Uterus (tissue), 2 donors: Measurements from ENCODE around the gene SOX10.

Experiments used
- POLR2A ChIP-seq, 2 donors: fragments of 450-650 bp; IDR thresholded peaks; one replicate each; pipeline ENCODE4 v1.6.1; 2016; ENCODE audit warnings: antibody characterized with exemption in 2 of 2, mild to moderate bottlenecking in 1 of 2, moderate library complexity in 1 of 2
- TF ChIP-seq, protein P1 (sequence below), 4 experiments: fragments of 200-600 bp in 2 of 4; fragments of 450-650 bp in 2 of 4; sonication (generic) in 2 of 4; IDR thresholded peaks; one replicate each; pipeline ENCODE4 v1.5.1; 2016 to 2019; ENCODE audit warnings: antibody characterized with exemption in 4 of 4, mild to moderate bottlenecking in 2 of 4, moderate library complexity in 1 of 4

GRCh38 chr22:38032681-38033521 lies 48.5 kb upstream of the SOX10 start:
- TF ChIP-seq, protein P1, sequence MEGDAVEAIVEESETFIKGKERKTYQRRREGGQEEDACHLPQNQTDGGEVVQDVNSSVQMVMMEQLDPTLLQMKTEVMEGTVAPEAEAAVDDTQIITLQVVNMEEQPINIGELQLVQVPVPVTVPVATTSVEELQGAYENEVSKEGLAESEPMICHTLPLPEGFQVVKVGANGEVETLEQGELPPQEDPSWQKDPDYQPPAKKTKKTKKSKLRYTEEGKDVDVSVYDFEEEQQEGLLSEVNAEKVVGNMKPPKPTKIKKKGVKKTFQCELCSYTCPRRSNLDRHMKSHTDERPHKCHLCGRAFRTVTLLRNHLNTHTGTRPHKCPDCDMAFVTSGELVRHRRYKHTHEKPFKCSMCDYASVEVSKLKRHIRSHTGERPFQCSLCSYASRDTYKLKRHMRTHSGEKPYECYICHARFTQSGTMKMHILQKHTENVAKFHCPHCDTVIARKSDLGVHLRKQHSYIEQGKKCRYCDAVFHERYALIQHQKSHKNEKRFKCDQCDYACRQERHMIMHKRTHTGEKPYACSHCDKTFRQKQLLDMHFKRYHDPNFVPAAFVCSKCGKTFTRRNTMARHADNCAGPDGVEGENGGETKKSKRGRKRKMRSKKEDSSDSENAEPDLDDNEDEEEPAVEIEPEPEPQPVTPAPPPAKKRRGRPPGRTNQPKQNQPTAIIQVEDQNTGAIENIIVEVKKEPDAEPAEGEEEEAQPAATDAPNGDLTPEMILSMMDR (IDR thresholded peaks at IDR 0.05) = no peak
- TF ChIP-seq POLR2A (IDR thresholded peaks at IDR 0.05) = no peak
